ELR (cell line): ENCODE data around the gene SNRNP25.
"Not testable (repeated sequence)": the region's sequence is repeated elsewhere in the genome, so short reads cannot be mapped to it uniquely, and the experiment has no call there.

Experiments used
- DNase-seq: peaks from one replicate; pipeline ENCODE4 v3.0.0-alpha.2; 2015; ENCODE audit warnings: low read depth

The SNRNP25 gene

DNA sequence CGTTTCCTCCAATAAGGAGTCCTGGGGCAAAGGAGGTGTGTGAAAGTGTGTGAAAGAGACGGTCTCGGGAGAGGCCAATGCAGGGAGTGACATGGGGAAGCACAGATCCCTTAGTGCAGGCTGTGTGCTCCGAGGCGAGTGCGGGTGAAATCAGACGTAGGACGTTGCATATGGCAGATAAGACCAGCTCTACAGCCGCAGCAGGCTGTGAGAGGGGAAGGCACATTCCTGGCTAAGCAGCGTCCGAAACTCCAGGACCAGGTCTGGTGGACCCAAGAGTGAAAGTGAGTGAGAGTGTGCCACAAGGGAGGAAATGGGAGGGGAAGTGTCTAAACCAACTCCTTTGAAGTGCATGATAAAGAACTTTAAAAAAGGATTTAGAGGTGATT lies 11.6 kb upstream of the SNRNP25 start:
- DNase-seq = no peak

GRCh38 chr16:42691-43090 lies 10.9 kb upstream of the SNRNP25 start:
- DNase-seq = no peak

- DNase-seq = no peak
Measured at GRCh38 chr16:43294-43693, 10.3 kb upstream of the SNRNP25 start.

- no peak for DNase-seq
Measured at GRCh38 chr16:44655-45054, 9.0 kb upstream of the SNRNP25 start.

DNA sequence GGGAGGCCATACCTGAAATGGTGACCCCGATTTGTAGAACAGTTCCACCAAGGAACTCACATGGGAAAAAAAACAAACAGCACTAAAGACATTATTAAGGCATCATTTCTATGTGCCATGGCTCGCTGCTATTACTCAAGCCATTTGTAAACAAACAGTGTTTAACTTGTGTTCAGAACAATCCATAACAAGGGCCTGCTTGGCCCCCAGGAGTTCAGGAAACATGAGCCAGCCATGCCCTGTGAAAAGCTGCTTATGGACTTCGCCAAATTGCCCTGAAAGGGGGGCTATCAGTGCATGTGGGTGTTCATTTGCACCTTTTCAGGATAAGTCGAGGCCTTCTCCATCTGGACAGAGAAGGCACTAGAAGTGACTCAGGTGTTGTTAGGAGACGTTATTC lies 8.2 kb upstream of the SNRNP25 start:
- no peak for DNase-seq

DNA sequence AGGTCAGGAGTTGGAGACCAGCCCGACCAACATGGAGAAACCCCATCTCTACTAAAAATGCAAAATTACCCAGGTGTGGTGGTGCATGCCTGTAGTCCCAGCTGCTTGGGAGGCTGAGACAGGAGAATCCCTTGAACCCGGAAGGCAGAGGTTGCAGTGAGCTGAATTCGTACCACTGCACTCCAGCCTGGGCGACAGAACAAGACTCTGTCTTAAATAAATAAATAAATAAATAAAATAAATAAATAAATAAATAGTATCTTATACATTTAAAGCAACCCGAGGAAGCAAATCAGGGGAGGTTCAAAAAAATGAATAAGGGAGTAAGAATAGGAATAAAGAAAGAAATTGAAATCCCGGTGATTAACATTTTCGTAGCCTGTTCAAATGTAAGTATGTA lies 7.1 kb upstream of the SNRNP25 start:
- DNase-seq = not testable (repeated sequence)

DNA sequence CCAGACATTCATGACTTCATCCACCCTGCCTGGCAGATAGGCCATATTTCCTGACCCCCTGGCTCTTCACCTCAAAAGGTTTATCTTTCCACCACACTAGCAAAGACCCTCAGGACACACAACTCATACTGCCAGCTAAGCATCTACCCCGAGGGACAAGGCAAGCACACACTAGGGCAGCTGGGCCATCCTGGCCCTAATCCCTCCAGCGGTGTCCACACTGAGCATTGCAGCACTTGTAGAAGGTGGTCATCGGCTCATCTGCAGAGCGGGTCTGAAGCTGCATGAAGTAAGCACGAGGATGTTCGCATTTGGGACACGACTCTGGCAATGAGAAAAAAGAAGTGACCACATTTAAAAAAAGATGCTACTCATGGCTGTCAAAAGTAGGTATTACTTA lies 6.4 kb upstream of the SNRNP25 start:
- DNase-seq = no peak

DNA sequence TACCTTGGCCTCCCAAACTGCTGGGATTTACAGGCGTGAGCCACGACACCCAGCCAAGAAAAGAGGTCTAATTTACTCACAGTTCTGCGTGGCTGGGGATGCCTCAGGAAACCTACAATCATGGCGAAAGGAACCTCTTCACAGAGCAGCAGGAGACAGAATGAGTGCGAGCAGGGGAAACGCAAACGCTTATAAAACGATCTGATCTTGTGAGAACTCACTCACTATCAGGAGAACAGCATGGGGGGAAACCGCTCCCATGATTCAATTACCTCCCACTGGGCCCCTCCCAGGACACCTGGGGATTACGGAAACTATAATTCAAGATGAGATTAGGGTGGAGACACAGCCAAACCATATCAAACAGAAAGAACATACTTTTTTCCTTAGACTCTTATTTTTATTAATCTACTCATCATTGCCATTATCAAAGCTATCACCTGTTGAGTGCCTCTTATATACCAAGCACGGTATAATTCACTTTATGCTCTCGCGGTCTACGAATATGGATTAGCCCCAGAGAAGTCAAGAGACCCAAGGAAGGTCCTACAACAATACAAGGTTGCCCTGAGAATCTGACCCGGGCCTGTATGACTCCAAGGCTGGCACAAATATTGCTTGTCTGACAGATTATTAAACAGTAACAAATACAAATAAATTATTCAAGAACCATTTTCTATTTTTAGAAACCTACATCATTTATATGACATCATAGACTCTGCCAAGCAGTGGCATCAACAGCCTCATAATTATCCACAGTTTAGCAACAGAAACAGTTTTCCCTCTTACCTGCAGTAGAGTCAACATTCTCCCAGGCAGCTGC lies 2.6 kb upstream of the SNRNP25 start:
- no peak for DNase-seq

GRCh38 chr16:54237-54581 lies 581 bp downstream of the SNRNP25 start:
- no peak for DNase-seq

- DNase-seq = no peak
Measured at GRCh38 chr16:55571-56136, 2.0 kb downstream of the SNRNP25 start.

DNA sequence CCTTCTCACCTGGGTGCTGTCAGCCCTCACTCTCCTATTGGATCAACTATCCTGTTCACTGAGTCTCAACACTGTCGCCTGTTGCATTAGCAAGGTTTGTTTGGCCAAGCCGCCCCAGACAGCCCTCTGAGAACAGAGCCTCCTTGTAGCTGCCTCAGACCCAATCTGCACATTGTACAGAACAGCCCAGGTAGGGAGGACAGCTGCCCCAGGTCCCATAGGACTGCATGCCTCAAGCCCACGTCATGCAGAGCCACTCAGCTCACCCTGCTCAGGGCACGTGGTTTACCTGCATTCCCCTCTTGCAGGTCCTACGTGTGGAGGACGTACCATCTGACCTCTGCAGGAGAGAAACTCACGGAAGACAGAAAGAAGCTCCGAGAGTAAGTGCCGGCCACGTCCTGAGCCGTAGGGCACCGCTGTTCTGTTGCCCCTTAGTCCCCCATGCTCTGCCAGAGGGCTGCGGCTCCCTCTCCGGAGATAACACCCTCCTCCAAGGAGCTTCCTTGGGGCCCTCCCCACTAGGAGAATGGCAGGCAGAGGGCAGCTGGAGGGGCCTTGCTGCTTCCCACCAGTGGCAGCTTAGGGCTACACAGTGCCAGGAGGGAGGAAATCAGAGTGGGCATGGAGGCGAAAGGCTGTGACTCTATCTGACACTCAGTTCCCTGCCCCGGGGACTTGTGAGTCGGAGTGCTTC lies 2.8 kb downstream of the SNRNP25 start:
- DNase-seq = no peak

DNA sequence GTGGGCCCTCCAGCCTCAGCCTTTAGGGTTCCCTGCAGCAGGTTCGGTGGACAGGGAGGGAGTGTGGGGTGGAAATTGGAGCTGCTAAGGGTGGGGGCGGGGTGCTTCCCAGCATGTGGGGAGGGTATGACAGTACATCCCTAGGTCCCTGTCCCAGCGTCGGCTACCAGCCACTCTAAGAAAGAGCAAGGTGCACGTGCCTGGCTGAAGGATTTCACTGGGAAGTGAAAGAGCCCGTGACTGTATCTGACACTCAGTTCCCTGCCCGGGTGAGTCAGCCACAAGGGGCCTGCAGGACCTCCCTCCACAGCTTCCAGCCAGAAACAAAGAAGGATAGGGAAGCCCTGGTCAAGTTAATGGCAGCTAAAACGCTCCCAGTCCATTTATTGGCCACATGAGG lies 4.1 kb downstream of the SNRNP25 start:
- peak; percentile 67 for DNase-seq

- no peak for DNase-seq
Measured at GRCh38 chr16:58491-59439, 5.1 kb downstream of the SNRNP25 start.

- DNase-seq = no peak
Measured at GRCh38 chr16:59440-60059, 5.9 kb downstream of the SNRNP25 start.

DNA sequence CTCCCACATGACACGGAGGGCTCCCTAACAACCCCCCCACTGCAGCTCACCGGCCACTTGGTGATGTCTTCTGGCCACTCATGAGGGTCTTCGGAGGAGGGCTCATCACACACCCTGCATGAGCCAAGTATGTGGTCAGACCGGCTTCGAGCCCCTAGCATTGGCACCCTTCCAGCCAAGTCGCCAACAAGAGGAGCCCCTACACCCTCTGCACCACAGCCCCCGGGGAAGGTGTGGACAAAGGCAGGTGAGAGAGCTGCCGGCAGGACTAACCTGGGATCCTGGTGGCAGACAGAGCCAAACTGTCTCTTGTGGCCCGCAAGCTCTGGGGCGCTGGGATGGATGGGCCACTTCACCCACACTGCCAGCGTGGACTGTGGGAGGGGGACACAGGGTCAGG lies 6.5 kb downstream of the SNRNP25 start:
- DNase-seq = no peak

GRCh38 chr16:60929-61878 lies 7.6 kb downstream of the SNRNP25 start:
- no peak for DNase-seq

- no peak for DNase-seq
Measured at GRCh38 chr16:61879-62281, 8.3 kb downstream of the SNRNP25 start.

- DNase-seq = no peak
Measured at GRCh38 chr16:62283-62967, 8.8 kb downstream of the SNRNP25 start.

GRCh38 chr16:62968-63391 lies 9.4 kb downstream of the SNRNP25 start:
- no peak for DNase-seq

- no peak for DNase-seq
Measured at GRCh38 chr16:63466-63865, 9.8 kb downstream of the SNRNP25 start.
